Posterior vena cava (tissue), 2 donors: ENCODE data around the gene BARHL1. TPM values are rescaled to one million over a fixed set of nuclear protein-coding genes. Genes with fewer than 3 reads are reported as not detected.

ENCODE experiments used
- DNase-seq: peaks from one replicate; pipeline ENCODE4 v3.0.0-alpha.2; 2020; ENCODE audit warnings: low spot score
- intact Hi-C, 2 donors: fragments of 100-400 bp; cut with DNase I; formaldehyde crosslinking; loops; one replicate each; pipeline versions ENCODE4 v1.14.1 to v1.14.2; 2022 to 2023
- total RNA-seq, 2 donors: library from RNA; stranded (reverse); fragmentation: NEBNext Ultra II Directional; extraction: Animal tissue kit (Norgen Biotek cat#: 25700); gene quantifications; one replicate each; pipeline ENCODE4 v1.2.1, GENCODE V29; 2021
- donor health status: DM: yes; HTN: yes; CAD: no.
- donor health status: DM: yes; HTN: yes; CAD: no.

Gene BARHL1
- total RNA-seq, 2 donors from 2014 or later, result not detected

GRCh38 chr9:132600326-132600984, 18.0 kb downstream of the BARHL1 start:
- intact Hi-C loops, result no loop called here
- no peak for DNase-seq

DNA sequence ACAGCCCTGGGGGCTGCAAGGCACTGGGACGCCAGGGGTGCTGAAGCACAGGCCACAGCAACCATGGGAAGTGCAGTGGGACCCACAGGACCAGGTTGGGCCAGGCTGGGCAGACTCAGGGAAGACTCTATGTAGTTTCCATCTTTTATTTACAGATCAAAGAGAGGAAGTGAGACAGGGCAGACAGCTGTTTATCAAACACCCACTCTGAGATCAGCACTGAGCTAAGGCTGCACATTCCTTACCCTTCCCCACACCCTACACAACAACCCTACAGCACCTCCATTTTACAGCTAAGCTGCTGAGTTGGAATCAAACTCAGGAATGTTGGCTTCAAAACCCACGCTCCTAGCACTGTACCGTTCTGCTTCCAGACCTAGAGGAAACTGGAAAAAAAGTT, 19.8 kb downstream of the BARHL1 start:
- intact Hi-C loops, result no loop called here
- DNase-seq, result no peak

DNA sequence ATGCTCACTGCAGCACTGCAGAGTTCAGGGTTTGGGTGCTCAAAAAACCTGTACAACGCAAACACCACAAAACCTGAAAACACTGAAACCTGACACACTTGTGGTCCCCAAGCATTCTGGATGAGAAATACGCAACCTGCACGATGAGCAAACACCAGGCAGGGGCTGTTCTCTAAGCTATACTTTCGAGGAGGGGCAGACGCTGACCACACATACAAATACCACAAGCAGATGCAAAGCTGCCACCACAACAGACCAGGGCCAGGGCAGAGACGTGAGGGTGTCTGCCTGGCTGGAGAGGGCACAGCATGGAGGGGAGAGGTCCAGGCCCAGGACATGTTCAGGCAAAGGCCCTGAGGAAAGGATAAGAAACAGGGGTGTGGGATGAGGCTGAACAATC, 23.0 kb downstream of the BARHL1 start:
- intact Hi-C loops, result no loop called here
- no peak for DNase-seq

GRCh38 chr9:132606066-132606465, 23.7 kb downstream of the BARHL1 start:
- intact Hi-C loops, result no loop called here
- no peak for DNase-seq

- intact Hi-C loops, result no loop called here
Measured at GRCh38 chr9:132609184-132609583, 26.8 kb downstream of the BARHL1 start.

GRCh38 chr9:132609829-132610228, 27.4 kb downstream of the BARHL1 start:
- intact Hi-C loops, result no loop called here
- no peak for DNase-seq

More at GRCh38 chr9:132609184-132609583, 26.8 kb downstream of the BARHL1 start:
- no peak for DNase-seq

- no peak for DNase-seq
- intact Hi-C loops, result no loop called here
Measured at GRCh38 chr9:132610661-132611060, 28.3 kb downstream of the BARHL1 start.

DNA sequence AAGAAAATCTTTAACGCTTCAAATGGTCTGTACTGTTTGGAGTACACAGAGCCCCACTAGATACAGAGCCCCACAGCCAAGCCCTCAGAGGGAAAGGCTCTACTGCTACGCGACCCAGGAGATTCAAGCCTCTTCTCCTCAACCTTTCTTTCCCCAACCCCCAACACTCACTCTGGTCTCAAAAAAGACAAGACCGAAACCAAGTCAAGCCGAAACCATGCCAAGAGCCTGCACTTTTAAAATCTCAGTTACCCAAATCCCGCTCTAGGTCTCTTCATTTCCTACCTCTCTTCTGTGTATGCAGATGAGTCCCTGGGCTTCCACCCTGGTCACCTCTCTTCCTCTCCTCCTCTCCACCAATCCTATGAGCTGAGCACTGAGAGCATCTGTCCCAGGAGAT, 31.9 kb downstream of the BARHL1 start:
- no peak for DNase-seq
- intact Hi-C loops, result no loop called here

- DNase-seq, result no peak
- intact Hi-C loops, result no loop called here
Measured at GRCh38 chr9:132615774-132616173, 33.4 kb downstream of the BARHL1 start.

DNA sequence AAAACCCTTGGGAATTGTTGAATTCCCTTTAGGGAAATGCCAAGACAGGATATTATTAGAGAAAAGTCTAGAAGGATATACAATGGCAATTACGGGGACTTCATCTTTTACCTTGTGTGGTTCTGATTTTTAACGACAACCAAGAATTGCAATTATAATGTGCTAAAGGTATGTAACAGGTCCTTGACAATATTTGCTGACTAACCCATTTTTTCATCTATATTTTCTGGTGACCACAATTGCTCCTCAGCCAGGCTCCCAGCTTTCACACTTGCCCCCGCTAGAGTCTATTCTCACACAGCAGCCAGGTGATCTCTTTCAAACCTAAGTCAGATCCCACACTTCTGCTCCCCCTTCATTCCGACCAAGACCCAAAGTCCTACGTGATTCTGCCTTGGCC, 34.3 kb downstream of the BARHL1 start:
- intact Hi-C loops, result no loop called here
- DNase-seq, result no peak

DNA sequence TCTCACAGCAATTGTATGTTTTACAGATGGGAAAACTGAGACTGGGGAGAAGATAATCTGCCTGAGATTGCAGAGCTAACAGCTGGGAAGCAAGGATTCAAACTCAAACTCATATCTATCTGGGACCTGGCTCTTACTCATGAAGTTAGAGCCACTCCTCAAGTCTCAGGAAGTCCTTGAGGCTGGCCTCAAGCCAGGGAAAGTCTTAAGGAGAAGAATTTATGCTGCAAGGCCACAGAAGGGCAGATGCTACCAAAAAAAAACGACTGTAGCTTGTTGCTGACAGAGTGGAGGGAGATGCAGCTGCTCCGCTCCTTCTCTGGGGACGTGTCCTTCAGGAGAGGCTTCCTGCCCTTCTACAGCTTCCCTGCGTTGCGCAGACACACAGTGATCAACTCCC, 39.8 kb downstream of the BARHL1 start:
- intact Hi-C loops, result no loop called here
- DNase-seq, result no peak

- intact Hi-C loops, result no loop called here
- DNase-seq, result no peak
Measured at GRCh38 chr9:132626285-132626684, 43.9 kb downstream of the BARHL1 start.

GRCh38 chr9:132627106-132627505, 44.7 kb downstream of the BARHL1 start:
- no peak for DNase-seq
- intact Hi-C loops, result no loop called here

- intact Hi-C loops, result no loop called here
- DNase-seq, result no peak
Measured at GRCh38 chr9:132627594-132627993, 45.2 kb downstream of the BARHL1 start.

DNA sequence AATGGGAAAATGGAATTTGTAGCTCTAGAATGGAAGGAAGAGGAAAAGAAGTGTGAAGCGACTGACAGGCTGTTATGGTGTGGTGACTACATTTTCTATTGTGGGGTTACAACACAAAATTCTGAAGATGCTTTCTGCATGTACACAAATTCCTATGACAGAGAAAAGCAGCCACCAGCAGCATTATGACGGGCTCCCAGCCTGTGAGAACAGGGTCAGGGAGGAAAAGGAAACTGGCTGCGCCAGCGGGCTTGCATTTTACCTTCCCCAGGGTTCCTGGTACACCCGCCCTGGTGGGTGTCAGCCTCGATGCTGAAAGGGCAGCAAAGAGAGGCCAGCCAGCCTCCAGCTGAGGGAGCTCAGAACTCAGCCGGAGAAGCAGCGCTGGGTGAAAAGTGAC, 46.3 kb downstream of the BARHL1 start:
- intact Hi-C loops, result no loop called here
- DNase-seq, result no peak

DNA sequence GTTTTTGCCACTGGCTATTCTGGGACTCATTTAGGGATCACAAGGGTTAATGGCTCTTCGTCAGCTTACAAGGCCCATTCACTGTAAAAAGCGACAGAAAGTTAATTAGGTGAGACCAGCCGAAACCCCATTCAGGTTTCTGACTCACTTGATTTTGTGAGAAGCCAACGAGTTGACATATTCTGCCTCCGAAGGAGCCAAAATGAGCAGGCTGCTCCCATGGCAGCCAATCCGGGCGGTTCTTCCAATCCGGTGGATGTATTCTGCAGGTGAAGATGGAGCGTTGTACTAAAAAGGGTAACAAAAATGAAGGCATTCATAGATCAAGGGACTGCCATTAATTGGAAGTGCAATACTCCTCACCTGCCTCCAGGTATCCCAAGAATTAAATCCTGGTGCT, 47.7 kb downstream of the BARHL1 start:
- DNase-seq, result no peak
- intact Hi-C loops, result no loop called here

DNA sequence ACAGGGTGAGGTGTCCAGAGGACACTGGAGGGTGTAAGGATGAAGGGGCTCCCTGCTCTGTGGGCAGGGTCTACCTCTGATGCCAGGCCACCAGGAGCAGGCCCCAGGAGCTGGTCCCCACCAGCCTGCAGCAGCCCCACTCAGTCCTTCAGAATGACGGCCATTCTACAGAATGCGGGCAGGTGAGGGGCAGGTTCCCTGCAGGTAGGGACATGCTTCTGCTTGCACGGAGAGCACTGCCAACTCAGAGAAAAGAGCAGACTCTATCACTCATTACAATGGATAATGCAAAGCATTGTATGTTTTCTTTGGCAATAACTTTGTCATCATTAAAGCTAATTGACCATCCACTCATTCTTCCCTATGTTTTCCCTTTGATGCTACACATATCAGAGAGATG, 48.4 kb downstream of the BARHL1 start:
- no peak for DNase-seq
- intact Hi-C loops, result no loop called here

- no peak for DNase-seq
- intact Hi-C loops, result no loop called here
Measured at GRCh38 chr9:132631280-132631679, 48.9 kb downstream of the BARHL1 start.

DNA sequence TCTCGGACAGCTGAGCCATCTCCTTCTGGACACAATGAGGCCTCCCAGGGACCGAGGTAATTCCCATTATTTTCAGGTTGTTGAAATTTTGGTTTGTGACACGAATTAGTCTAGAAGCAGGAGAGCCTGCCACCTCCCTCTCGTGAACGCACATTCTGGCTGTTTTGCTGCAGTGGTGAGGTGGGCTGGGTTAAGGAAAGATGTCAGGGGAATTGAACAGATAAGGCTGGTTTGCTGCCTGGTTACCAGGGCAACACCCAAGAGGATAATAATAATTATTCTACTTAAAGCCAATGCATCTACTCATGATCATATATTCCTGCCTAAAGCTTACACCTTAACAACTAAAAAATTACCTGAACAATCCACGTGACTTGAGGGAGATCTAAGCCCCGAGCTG, 49.3 kb downstream of the BARHL1 start:
- no peak for DNase-seq
- intact Hi-C loops, result no loop called here

- intact Hi-C loops, result no loop called here
- DNase-seq, result no peak
Measured at GRCh38 chr9:132632413-132633129, 50.2 kb downstream of the BARHL1 start.

- intact Hi-C loops, result no loop called here
- DNase-seq, result no peak
Measured at GRCh38 chr9:132634327-132634726, 51.9 kb downstream of the BARHL1 start.
